ENCODE results near the gene SLC5A5.

SLC5A5 gene

DNA sequence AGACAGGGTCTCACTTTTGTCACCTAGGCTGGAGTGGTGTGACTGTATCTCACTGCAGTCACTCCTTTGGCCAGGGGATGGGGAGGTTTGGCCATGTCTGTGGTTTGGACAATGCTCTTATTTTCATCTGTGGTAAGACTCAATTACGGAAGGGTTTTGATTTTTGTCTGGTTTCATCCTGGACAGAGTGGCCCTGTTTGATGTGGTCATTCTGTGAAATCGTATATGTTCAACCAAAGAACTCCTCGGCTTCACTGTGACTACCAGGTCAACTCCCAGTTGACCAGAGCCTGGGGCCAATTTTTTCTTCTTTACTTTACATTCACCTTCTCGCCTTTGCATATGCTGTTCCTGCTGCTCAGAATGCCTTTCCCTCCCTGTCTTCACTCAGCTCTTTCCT is 54.3 kb downstream of the SLC5A5 start (continued):
- TF ChIP-seq, protein P1, sequence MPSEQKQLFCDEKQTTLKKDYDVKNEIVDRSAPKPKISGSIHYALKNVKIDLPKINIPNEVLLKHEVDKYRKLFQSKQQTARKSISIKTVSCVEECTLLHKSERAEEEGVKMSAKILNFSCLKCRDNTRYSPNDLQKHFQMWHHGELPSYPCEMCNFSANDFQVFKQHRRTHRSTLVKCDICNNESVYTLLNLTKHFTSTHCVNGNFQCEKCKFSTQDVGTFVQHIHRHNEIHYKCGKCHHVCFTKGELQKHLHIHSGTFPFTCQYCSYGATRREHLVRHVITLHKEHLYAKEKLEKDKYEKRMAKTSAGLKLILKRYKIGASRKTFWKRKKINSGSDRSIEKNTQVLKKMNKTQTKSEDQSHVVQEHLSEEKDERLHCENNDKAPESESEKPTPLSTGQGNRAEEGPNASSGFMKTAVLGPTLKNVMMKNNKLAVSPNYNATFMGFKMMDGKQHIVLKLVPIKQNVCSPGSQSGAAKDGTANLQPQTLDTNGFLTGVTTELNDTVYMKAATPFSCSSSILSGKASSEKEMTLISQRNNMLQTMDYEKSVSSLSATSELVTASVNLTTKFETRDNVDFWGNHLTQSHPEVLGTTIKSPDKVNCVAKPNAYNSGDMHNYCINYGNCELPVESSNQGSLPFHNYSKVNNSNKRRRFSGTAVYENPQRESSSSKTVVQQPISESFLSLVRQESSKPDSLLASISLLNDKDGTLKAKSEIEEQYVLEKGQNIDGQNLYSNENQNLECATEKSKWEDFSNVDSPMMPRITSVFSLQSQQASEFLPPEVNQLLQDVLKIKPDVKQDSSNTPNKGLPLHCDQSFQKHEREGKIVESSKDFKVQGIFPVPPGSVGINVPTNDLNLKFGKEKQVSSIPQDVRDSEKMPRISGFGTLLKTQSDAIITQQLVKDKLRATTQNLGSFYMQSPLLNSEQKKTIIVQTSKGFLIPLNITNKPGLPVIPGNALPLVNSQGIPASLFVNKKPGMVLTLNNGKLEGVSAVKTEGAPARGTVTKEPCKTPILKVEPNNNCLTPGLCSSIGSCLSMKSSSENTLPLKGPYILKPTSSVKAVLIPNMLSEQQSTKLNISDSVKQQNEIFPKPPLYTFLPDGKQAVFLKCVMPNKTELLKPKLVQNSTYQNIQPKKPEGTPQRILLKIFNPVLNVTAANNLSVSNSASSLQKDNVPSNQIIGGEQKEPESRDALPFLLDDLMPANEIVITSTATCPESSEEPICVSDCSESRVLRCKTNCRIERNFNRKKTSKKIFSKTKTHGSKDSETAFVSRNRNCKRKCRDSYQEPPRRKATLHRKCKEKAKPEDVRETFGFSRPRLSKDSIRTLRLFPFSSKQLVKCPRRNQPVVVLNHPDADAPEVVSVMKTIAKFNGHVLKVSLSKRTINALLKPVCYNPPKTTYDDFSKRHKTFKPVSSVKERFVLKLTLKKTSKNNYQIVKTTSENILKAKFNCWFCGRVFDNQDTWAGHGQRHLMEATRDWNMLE (tag by site-specific recombination; conservative IDR thresholded peaks at IDR 0.05; ENCODE audit: low read depth): no peak
- no peak for TF ChIP-seq ZNF391 (tag by site-specific recombination; IDR thresholded peaks at IDR 0.05; ENCODE audit: borderline replicate concordance, low read depth)
- TF ChIP-seq BCL11A (tag by site-specific recombination; IDR thresholded peaks at IDR 0.05; ENCODE audit: low read depth): no peak
- TF ChIP-seq ZFP69B (tag by site-specific recombination; IDR thresholded peaks at IDR 0.05): no peak
- TF ChIP-seq KLF9 (tag by site-specific recombination; IDR thresholded peaks at IDR 0.05; ENCODE audit: low read depth): no peak
- TF ChIP-seq ZNF658 (tag by site-specific recombination; IDR thresholded peaks at IDR 0.05): no peak
- TF ChIP-seq ZNF548 (tag by site-specific recombination; IDR thresholded peaks at IDR 0.05): no peak
- no peak for TF ChIP-seq ZNF776 (tag by site-specific recombination; IDR thresholded peaks at IDR 0.05; ENCODE audit: borderline replicate concordance)

DNA sequence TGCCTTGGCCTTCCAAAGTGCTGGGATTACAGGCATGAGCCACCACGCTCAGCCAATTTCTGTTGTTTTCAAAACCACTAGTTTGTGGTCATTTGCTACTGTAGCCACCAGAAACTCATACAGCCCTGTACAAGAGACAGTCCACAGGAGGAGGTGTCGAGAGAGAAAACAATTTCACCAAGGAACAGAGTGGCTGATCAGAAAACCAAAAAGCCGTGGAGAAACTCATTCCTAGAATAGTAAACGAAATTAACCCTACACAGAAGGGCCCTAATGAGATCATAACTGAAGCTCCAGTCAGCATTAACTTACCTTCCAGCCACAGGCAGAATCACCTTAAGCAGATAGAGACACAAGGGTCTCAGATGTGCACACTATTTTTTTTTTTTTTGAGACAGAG is 57.3 kb downstream of the SLC5A5 start:
- ChIA-PET POLR2A (interaction anchor here (1.4 kb wide), 1 partner anchor 69 kb away, joined by 4 read pairs; the partner anchor contains the start of gene RPL18A), CTCF (interaction anchor here (0.6 to 3.2 kb wide), 4 partner anchors 9 to 73 kb away, joined by 3 to 13 read pairs (median 4); partner anchors contain the start of gene RPL18A)
- Histone ChIP-seq H3K4me3 (ENCODE audit: low read depth, low read length) (no peak overlapping the region), H3K36me3 (ENCODE audit: control insufficient read depth in 2 of 2, insufficient read depth in 1 of 2, low read length in 2 of 2) (no peaks in the 10 kb centered on the region), H3K9me3 (ENCODE audit: control insufficient read depth, insufficient read depth, low read depth, low read length) (no peaks in the 10 kb centered on the region), H3K27ac (ENCODE audit: extremely low read depth, low read depth, low read length) (no peak overlapping the region), H3K4me1 (ENCODE audit: control insufficient read depth, insufficient read depth, low read length) (no peaks in the 10 kb centered on the region)
- TF ChIP-seq ZNF404 (tag by site-specific recombination; IDR thresholded peaks at IDR 0.05): no peak
- TF ChIP-seq, protein P2, sequence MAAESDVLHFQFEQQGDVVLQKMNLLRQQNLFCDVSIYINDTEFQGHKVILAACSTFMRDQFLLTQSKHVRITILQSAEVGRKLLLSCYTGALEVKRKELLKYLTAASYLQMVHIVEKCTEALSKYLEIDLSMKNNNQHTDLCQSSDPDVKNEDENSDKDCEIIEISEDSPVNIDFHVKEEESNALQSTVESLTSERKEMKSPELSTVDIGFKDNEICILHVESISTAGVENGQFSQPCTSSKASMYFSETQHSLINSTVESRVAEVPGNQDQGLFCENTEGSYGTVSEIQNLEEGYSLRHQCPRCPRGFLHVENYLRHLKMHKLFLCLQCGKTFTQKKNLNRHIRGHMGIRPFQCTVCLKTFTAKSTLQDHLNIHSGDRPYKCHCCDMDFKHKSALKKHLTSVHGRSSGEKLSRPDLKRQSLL (tag by site-specific recombination; IDR thresholded peaks at IDR 0.05): no peak
- TF ChIP-seq, protein P3, sequence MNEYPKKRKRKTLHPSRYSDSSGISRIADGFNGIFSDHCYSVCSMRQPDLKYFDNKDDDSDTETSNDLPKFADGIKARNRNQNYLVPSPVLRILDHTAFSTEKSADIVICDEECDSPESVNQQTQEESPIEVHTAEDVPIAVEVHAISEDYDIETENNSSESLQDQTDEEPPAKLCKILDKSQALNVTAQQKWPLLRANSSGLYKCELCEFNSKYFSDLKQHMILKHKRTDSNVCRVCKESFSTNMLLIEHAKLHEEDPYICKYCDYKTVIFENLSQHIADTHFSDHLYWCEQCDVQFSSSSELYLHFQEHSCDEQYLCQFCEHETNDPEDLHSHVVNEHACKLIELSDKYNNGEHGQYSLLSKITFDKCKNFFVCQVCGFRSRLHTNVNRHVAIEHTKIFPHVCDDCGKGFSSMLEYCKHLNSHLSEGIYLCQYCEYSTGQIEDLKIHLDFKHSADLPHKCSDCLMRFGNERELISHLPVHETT (tag by site-specific recombination; IDR thresholded peaks at IDR 0.05): no peak

DNA sequence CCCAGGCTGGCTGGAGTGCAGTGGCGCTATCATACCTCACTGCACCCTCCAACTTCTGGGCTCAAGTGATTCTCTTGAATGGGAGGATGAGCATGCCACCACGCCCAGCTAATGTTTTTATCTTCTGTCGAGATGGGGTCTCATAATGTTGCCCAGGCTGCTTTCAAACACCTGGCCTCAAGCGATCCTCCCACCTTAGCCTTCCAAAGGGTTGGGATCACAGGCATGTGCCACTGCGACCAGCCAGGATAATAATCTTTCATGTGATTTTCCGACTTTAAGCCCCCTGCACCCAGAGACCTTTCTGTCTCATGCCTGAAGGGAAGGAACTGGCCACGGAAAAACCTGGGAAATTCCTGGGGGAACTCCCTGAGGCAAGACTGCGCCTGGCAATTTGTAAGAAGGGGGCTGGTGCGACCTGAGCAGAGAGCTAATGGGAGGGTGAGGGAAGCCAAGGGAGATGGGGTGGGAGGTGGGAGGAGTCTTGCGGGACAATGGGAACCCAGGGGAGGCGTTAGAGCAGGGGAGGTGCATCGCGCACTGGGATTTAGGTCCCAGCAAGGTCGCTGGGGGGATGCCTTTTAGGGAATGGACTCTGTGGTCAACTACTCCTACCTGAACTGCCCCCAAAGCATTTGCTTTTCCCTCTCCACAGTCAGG is 59.9 kb downstream of the SLC5A5 start:
- no peaks in the 10 kb centered on the region for H3K4me1 ChIP-seq (ENCODE audit: control insufficient read depth, insufficient read depth, low read length)
- TF ChIP-seq ZNF510 (tag by site-specific recombination; IDR thresholded peaks at IDR 0.05; ENCODE audit: insufficient replicate concordance): no peak
- 0 out of 2 replicates have a peak, but pooled peaks have one; percentile 15 for TF ChIP-seq ZNF341 (tag by site-specific recombination; IDR thresholded peaks at IDR 0.05; ENCODE audit: low read depth)
- no peak for TF ChIP-seq ZNF561 (tag by site-specific recombination; IDR thresholded peaks at IDR 0.05; ENCODE audit: borderline replicate concordance)
- no peak for TF ChIP-seq BCL11B (tag by site-specific recombination; IDR thresholded peaks at IDR 0.05; ENCODE audit: low read depth)
- no peak for TF ChIP-seq ZNF302 (tag by site-specific recombination; IDR thresholded peaks at IDR 0.05; ENCODE audit: low read depth)
- TF ChIP-seq, protein P4, sequence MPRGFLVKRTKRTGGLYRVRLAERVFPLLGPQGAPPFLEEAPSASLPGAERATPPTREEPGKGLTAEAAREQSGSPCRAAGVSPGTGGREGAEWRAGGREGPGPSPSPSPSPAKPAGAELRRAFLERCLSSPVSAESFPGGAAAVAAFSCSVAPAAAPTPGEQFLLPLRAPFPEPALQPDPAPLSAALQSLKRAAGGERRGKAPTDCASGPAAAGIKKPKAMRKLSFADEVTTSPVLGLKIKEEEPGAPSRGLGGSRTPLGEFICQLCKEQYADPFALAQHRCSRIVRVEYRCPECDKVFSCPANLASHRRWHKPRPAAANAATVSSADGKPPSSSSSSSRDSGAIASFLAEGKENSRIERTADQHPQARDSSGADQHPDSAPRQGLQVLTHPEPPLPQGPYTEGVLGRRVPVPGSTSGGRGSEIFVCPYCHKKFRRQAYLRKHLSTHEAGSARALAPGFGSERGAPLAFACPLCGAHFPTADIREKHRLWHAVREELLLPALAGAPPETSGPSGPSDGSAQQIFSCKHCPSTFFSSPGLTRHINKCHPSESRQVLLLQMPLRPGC (tag by site-specific recombination; IDR thresholded peaks at IDR 0.05): no peak
- peaks cover 0 to 4% of the 10 kb centered on the region in 2 experiments; a peak in 2 of 3 replicates for H3K36me3 ChIP-seq (ENCODE audit: control insufficient read depth in 2 of 2, insufficient read depth in 1 of 2, low read length in 2 of 2)
- CTCF ChIA-PET: interaction anchor here (0.6 to 3.2 kb wide), 8 partner anchors 20 to 171 kb away, joined by 3 to 25 read pairs (median 4); partner anchors contain the start of gene RPL18A
- POLR2A ChIA-PET: interaction anchor here (0.6 to 4.8 kb wide), 5 partner anchors 61 to 460 kb away, joined by 4 to 86 read pairs (median 7); partner anchors contain the start of gene RPL18A
- H3K4me3 ChIP-seq (ENCODE audit: low read depth, low read length): no peak overlapping the region
- no peaks in the 10 kb centered on the region for H3K9me3 ChIP-seq (ENCODE audit: control insufficient read depth, insufficient read depth, low read depth, low read length)
- H3K27ac ChIP-seq (ENCODE audit: extremely low read depth, low read depth, low read length): no peak overlapping the region
